A673 (cell line): ENCODE data around the gene DNTTIP2. TPM values are rescaled to one million over a fixed set of nuclear protein-coding genes. Genes with fewer than 3 reads are reported as not detected.

Source experiments
- BruUV-seq: library from RNA; stranded (reverse); fragments of 400-500 nt; replicated peaks from 2 replicates; lab custom pipeline; 2021; lab: Mats Ljungman, UMichigan
- CTCF ChIA-PET: fragments of 300-600 bp; sonication (Branson Sonifier 250); formaldehyde crosslinking; loops from one replicate; lab custom pipeline; 2022; ENCODE audit warnings: antibody characterized with exemption; lab: Charles Lee
- POLR2A ChIA-PET: fragments of 300-600 bp; sonication (Branson Sonifier 250); formaldehyde crosslinking; loops from one replicate; lab custom pipeline; 2022; ENCODE audit warnings: antibody characterized with exemption; ENCODE audit not compliant: low non-redundant PET; lab: Charles Lee
- DNase-seq: peaks from one replicate; pipeline ENCODE4 v3.0.0-alpha.2; 2015; ENCODE audit warnings: low spot score
- H3K27ac ChIP-seq: fragments of 200-600 bp; sonication (generic); 2 replicates; pipeline ENCODE4 v1.5.1; 2016; ENCODE audit warnings: mixed run types, low read depth, mild to moderate bottlenecking, mixed read lengths, antibody characterized with exemption, low read length; ENCODE audit not compliant: poor library complexity, severe bottlenecking
- H3K27me3 ChIP-seq: fragments of 200-600 bp; sonication (generic); replicated peaks from 2 replicates; pipeline ENCODE4 v1.6.1; 2017; ENCODE audit warnings: mixed run types, low read depth, mild to moderate bottlenecking, mixed read lengths, antibody characterized with exemption, low read length; ENCODE audit not compliant: insufficient read depth, poor library complexity
- H3K36me3 ChIP-seq: fragments of 200-600 bp; sonication (generic); 2 replicates; pipeline ENCODE4 v1.6.1; 2016; ENCODE audit warnings: mixed run types, mild to moderate bottlenecking, mixed read lengths, antibody characterized with exemption, low read length; ENCODE audit not compliant: insufficient read depth, poor library complexity, severe bottlenecking
- H3K4me1 ChIP-seq: fragments of 200-600 bp; sonication (generic); 2 replicates; pipeline ENCODE4 v1.6.1; 2017; ENCODE audit warnings: mixed run types, mild to moderate bottlenecking, mixed read lengths, antibody characterized with exemption, low read length; ENCODE audit not compliant: insufficient read depth, poor library complexity, severe bottlenecking
- H3K4me3 ChIP-seq: fragments of 200-600 bp; sonication (generic); 2 replicates; pipeline ENCODE4 v1.5.1; 2016; ENCODE audit warnings: low read depth, mixed run types, mild to moderate bottlenecking, mixed read lengths, low read length; ENCODE audit not compliant: poor library complexity, severe bottlenecking
- H3K9me3 ChIP-seq: fragments of 200-600 bp; sonication (generic); 2 replicates; pipeline ENCODE4 v1.6.1; 2016; ENCODE audit warnings: mixed run types, low read depth, mild to moderate bottlenecking, mixed read lengths, antibody characterized with exemption, low read length; ENCODE audit not compliant: poor library complexity, severe bottlenecking
- CTCF ChIP-seq: fragments of 300-800, 200-600 bp; sonication (generic); conservative IDR thresholded peaks from 2 replicates; pipeline ENCODE4 v1.5.1; 2017; ENCODE audit warnings: low read depth, mild to moderate bottlenecking, antibody characterized with exemption, low read length, moderate library complexity, mixed read lengths
- EZH2 ChIP-seq: fragments of 200-600 bp; sonication (generic); IDR thresholded peaks from 2 replicates; pipeline ENCODE4 v1.6.1; 2017; ENCODE audit warnings: borderline replicate concordance, low read depth, mild to moderate bottlenecking, mixed read lengths, antibody characterized with exemption, low read length; ENCODE audit not compliant: poor library complexity, severe bottlenecking
- intact Hi-C: fragments of 100-400 bp; cut with micrococcal nuclease; formaldehyde crosslinking; loops from one replicate; pipeline ENCODE4 v1.10.0; 2022; ENCODE audit not compliant: unreplicated experiment
- total RNA-seq: library from RNA; stranded (reverse); gene quantifications from 2 replicates; pipeline ENCODE4 v1.2.3, GENCODE V29; 2021

The DNTTIP2 gene
- total RNA-seq, 1 experiment from 2014 or later, result 102 TPM

GRCh38 chr1:93846206-93846991 lies 32.6 kb downstream of the DNTTIP2 start:
- Histone ChIP-seq H3K9me3 (no peaks in the 10 kb centered on the region), H3K36me3 (no peaks in the 10 kb centered on the region), H3K4me3 (peak overlapping the region; percentile 96), H3K27ac (peak overlapping the region; percentile 91), H3K27me3 (no peaks in the 10 kb centered on the region), H3K4me1 (peaks cover 6% of the 10 kb centered on the region)
- BruUV-seq, result no TSS peak
- TF ChIP-seq EZH2 (no peak), CTCF (peak; percentile 39)
- intact Hi-C loops, result no loop called here
- peak; percentile 93 for DNase-seq
- CTCF ChIA-PET, result interaction anchor here (2.0 kb wide), 1 partner anchor 217 kb away, joined by 11 read pairs; no protein-coding TSS in a partner anchor
- POLR2A ChIA-PET, result no interaction called here

- H3K9me3 ChIP-seq, result no peaks in the 10 kb centered on the region
- peak; percentile 56 for DNase-seq
- ChIA-PET CTCF (interaction anchor here (2.0 kb wide), 1 partner anchor 216 kb away, joined by 11 read pairs; no protein-coding TSS in a partner anchor), POLR2A (interaction anchor here (0.6 kb wide), 1 partner anchor 217 kb away, joined by 3 read pairs; no protein-coding TSS in a partner anchor)
- TF ChIP-seq EZH2, result no peak
- no peak for TF ChIP-seq CTCF
- peaks cover 6% of the 10 kb centered on the region for H3K4me1 ChIP-seq
- peak overlapping the region; percentile 91 for H3K27ac ChIP-seq
- no peaks in the 10 kb centered on the region for H3K27me3 ChIP-seq
- H3K4me3 ChIP-seq, result peak overlapping the region; percentile 96
- intact Hi-C loops, result loop anchor here (2.0 kb wide), 1 partner anchor 407 kb away; no protein-coding TSS in a partner anchor
- TSS peak; percentile 49 for BruUV-seq
- H3K36me3 ChIP-seq, result no peaks in the 10 kb centered on the region
These were observed 33.3 kb downstream of the DNTTIP2 start for GRCh38 chr1:93845538-93846205.

GRCh38 chr1:93844262-93845045 lies 34.6 kb downstream of the DNTTIP2 start:
- ChIA-PET POLR2A (interaction anchor here (0.9 kb wide), 1 partner anchor 765 kb away, joined by 3 read pairs; no protein-coding TSS in a partner anchor), CTCF (interaction anchor here (0.6 to 1.4 kb wide), 11 partner anchors 28 to 540 kb away, joined by 3 to 26 read pairs (median 5); no protein-coding TSS in a partner anchor)
- Histone ChIP-seq H3K4me3 (no peak overlapping the region), H3K9me3 (no peaks in the 10 kb centered on the region), H3K27me3 (no peaks in the 10 kb centered on the region), H3K4me1 (peaks cover 6% of the 10 kb centered on the region), H3K27ac (no peak overlapping the region), H3K36me3 (no peaks in the 10 kb centered on the region)
- TSS peak; percentile 22 for BruUV-seq
- TF ChIP-seq EZH2, result no peak
- TF ChIP-seq CTCF, result peak; percentile 77
- DNase-seq, result peak; percentile 82
- intact Hi-C loops, result loop anchor here (1.0 to 2.0 kb wide), 2 partner anchors 215 to 406 kb away; no protein-coding TSS in a partner anchor
